Measurements from ENCODE around the gene RASGEF1B. TPM values are rescaled to one million over a fixed set of nuclear protein-coding genes. Genes with fewer than 3 reads are reported as not detected.

The RASGEF1B gene
- total and polyA plus RNA-seq, 9 of the 15 experiments (the other 6 are each of a cell fraction or from before 2014, with no cell fraction given): 0.04 to 0.57 (median 0.22) TPM

GRCh38 chr4:81512001-81512756, 40.5 kb upstream of the RASGEF1B start:
- Histone ChIP-seq H3K27me3 (ENCODE audit: control insufficient read depth in 2 of 2, insufficient read depth in 2 of 2, low read length in 2 of 2) (0 out of 5 replicates have a peak, but pooled peaks cover 0 to 3% of the 10 kb centered on the region in 2 experiments), H3K9me1 (ENCODE audit: control insufficient read depth, insufficient read depth, low read length) (no peaks in the 10 kb centered on the region), H3K4me1 (replicated peaks in 1 of 2; ENCODE audit: control insufficient read depth in 2 of 2, insufficient read depth in 2 of 2, low read length in 2 of 2) (no peaks in the 10 kb centered on the region), H2AFZ (ENCODE audit: low read depth, low read length) (no peak overlapping the region), H3K9ac (ENCODE audit: insufficient read depth in 1 of 2, low read depth in 2 of 2, low read length in 2 of 2) (no peak overlapping the region), H3K9me3 (replicated peaks; ENCODE audit: control insufficient read depth, insufficient read depth, low read depth, low read length) (no peaks in the 10 kb centered on the region), H4K20me1 (replicated peaks; ENCODE audit: control insufficient read depth, insufficient read depth, low read length) (no peaks in the 10 kb centered on the region), H3K4me3 (no peak overlapping the region), H3K27ac (ENCODE audit: extremely low read depth, low read depth, low read length) (no peak overlapping the region), H3K4me2 (ENCODE audit: insufficient read depth, low read length) (no peak overlapping the region), H3K36me3 (ENCODE audit: control insufficient read depth, insufficient read depth, low read length) (no peaks in the 10 kb centered on the region), H3K79me2 (ENCODE audit: control insufficient read depth, insufficient read depth, low read length) (no peaks in the 10 kb centered on the region)
- POLR2A ChIA-PET: no interaction called here
- CTCF ChIA-PET (ENCODE audit: low intra/inter-chr PET ratio): no interaction called here
- 0% methylated on average over 4 of the region's 4 CpGs for WGBS (ENCODE audit: insufficient coverage, low coverage, missing lambda C conversion rate)
- ATAC-seq (no peak), DNase-seq (ENCODE audit: extremely low read depth in 1 of 4, low spot score in 3 of 4) (no peak), FAIRE-seq (no peak)
- no peak for TF ChIP-seq CAMTA2 (CRISPR knock-in tag; conservative IDR thresholded peaks at IDR 0.05)
- TF ChIP-seq POLR3A (IDR thresholded peaks at IDR 0.05; ENCODE audit: borderline replicate concordance, extremely low read depth, insufficient read depth, insufficient read length): no peak
- no peak for TF ChIP-seq HIVEP1 (CRISPR knock-in tag; IDR thresholded peaks at IDR 0.05)
- TF ChIP-seq PHF21A (IDR thresholded peaks at IDR 0.05; ENCODE audit: borderline replicate concordance, low read depth): no peak
- TF ChIP-seq ETV5 (CRISPR knock-in tag; IDR thresholded peaks at IDR 0.05; ENCODE audit: low read depth): no peak
- TF ChIP-seq MLLT1 (IDR thresholded peaks at IDR 0.05): no peak
- intact Hi-C loops (cut with micrococcal nuclease) (no loop called here), in situ Hi-C loops (cut with MboI) (no loop called here)
- no TSS peak for BruUV-seq (replicated peaks)

All from K562 (cell line).